ENCODE data around the gene DEK. TPM values are rescaled to one million over a fixed set of nuclear protein-coding genes. Genes with fewer than 3 reads are reported as not detected.

The DEK gene
- total RNA-seq, 1 experiment from 2014 or later, result 204 TPM

GRCh38 chr6:18219591-18219990 lies 44.7 kb downstream of the DEK start (continued):
- TF ChIP-seq, protein P1, sequence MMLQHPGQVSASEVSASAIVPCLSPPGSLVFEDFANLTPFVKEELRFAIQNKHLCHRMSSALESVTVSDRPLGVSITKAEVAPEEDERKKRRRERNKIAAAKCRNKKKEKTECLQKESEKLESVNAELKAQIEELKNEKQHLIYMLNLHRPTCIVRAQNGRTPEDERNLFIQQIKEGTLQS (CRISPR knock-in tag; conservative IDR thresholded peaks at IDR 0.05), result no peak
- TF ChIP-seq, protein P2, sequence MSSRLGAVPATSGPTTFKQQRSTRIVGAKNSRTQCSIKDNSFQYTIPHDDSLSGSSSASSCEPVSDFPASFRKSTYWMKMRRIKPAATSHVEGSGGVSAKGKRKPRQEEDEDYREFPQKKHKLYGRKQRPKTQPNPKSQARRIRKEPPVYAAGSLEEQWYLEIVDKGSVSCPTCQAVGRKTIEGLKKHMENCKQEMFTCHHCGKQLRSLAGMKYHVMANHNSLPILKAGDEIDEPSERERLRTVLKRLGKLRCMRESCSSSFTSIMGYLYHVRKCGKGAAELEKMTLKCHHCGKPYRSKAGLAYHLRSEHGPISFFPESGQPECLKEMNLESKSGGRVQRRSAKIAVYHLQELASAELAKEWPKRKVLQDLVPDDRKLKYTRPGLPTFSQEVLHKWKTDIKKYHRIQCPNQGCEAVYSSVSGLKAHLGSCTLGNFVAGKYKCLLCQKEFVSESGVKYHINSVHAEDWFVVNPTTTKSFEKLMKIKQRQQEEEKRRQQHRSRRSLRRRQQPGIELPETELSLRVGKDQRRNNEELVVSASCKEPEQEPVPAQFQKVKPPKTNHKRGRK (CRISPR knock-in tag; IDR thresholded peaks at IDR 0.05; ENCODE audit: borderline replicate concordance), result no peak
- TF ChIP-seq RORB (CRISPR knock-in tag; IDR thresholded peaks at IDR 0.05), result no peak
- TF ChIP-seq NFYB (CRISPR knock-in tag; conservative IDR thresholded peaks at IDR 0.05; ENCODE audit: low read depth), result no peak
- no peak for TF ChIP-seq ATF1 (CRISPR knock-in tag; IDR thresholded peaks at IDR 0.05)
- TF ChIP-seq E2F4 (CRISPR knock-in tag; IDR thresholded peaks at IDR 0.05; ENCODE audit: borderline replicate concordance, low read depth), result no peak
- no peak for TF ChIP-seq ZNF423 (CRISPR knock-in tag; IDR thresholded peaks at IDR 0.05)

DNA sequence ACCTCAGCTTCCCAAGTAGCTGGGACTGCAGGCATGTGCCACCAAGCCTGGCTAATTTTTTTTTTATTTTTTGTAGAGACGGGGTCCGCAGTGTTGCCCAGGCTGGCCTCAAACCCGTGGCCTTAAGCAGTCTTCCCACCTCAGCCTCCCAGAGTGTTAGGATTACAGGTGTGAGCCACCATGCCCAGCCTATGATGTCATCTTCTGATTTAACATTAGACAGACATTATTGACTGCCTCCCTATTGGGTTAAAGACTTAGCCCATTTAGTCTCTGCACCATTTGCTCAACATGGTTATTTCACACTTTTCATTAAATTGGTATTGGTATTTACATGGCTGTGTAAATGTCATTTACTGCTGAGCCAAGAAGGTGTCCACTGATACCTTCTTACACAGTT lies 46.1 kb downstream of the DEK start:
- DNase-seq (ENCODE audit: low spot score), result no peak
- CTCF ChIA-PET, result no interaction called here
- no peak overlapping the region; the same call in 1 of the 2 replicates for H3K27ac Mint-ChIP-seq
- H3K4me1 Mint-ChIP-seq, result peaks cover 8% of the 10 kb centered on the region; the same call in 1 of the 2 replicates
- POLR2A ChIA-PET, result interaction anchor here (0.6 kb wide), 1 partner anchor 42 kb away, joined by 5 read pairs; no protein-coding TSS in a partner anchor
- H3K36me3 Mint-ChIP-seq, result peaks cover 30% of the 10 kb centered on the region
- no peak for ATAC-seq
- H3K9me3 Mint-ChIP-seq, result no peaks in the 10 kb centered on the region
- no peaks in the 10 kb centered on the region for H3K27me3 Mint-ChIP-seq (ENCODE audit: low read depth)
- H3K4me3 Mint-ChIP-seq, result no peak overlapping the region
- TF ChIP-seq SMAD3 (CRISPR knock-in tag; IDR thresholded peaks at IDR 0.05; ENCODE audit: borderline replicate concordance) (no peak), ZSCAN18 (CRISPR knock-in tag; IDR thresholded peaks at IDR 0.05) (no peak), CTCF (IDR thresholded peaks at IDR 0.05) (no peak), RELA (CRISPR knock-in tag; IDR thresholded peaks at IDR 0.05; ENCODE audit: borderline replicate concordance) (no peak), ETV6 (CRISPR knock-in tag; IDR thresholded peaks at IDR 0.05) (no peak), FOXP4 (CRISPR knock-in tag; IDR thresholded peaks at IDR 0.05) (no peak), FOXP1 (CRISPR knock-in tag; IDR thresholded peaks at IDR 0.05; ENCODE audit: borderline replicate concordance) (no peak), ZNF317 (CRISPR knock-in tag; IDR thresholded peaks at IDR 0.05; ENCODE audit: borderline replicate concordance, low read depth) (no peak), ZNF416 (CRISPR knock-in tag; IDR thresholded peaks at IDR 0.05) (no peak), ZNF396 (CRISPR knock-in tag; IDR thresholded peaks at IDR 0.05; ENCODE audit: borderline replicate concordance) (no peak), ZNF138 (CRISPR knock-in tag; conservative IDR thresholded peaks at IDR 0.05) (no peak), STAT6 (CRISPR knock-in tag; conservative IDR thresholded peaks at IDR 0.05; ENCODE audit: low read depth) (no peak), SOX15 (CRISPR knock-in tag; IDR thresholded peaks at IDR 0.05) (no peak), CREM (CRISPR knock-in tag; IDR thresholded peaks at IDR 0.05) (no peak), ESRRA (CRISPR knock-in tag; IDR thresholded peaks at IDR 0.05; ENCODE audit: borderline replicate concordance) (no peak)
- TF ChIP-seq, protein P3, sequence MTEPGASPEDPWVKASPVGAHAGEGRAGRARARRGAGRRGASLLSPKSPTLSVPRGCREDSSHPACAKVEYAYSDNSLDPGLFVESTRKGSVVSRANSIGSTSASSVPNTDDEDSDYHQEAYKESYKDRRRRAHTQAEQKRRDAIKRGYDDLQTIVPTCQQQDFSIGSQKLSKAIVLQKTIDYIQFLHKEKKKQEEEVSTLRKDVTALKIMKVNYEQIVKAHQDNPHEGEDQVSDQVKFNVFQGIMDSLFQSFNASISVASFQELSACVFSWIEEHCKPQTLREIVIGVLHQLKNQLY (CRISPR knock-in tag; IDR thresholded peaks at IDR 0.05), result no peak
- TF ChIP-seq, protein P4, sequence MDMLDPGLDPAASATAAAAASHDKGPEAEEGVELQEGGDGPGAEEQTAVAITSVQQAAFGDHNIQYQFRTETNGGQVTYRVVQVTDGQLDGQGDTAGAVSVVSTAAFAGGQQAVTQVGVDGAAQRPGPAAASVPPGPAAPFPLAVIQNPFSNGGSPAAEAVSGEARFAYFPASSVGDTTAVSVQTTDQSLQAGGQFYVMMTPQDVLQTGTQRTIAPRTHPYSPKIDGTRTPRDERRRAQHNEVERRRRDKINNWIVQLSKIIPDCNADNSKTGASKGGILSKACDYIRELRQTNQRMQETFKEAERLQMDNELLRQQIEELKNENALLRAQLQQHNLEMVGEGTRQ (CRISPR knock-in tag; IDR thresholded peaks at IDR 0.05), result no peak
